HepG2 (cell line): ENCODE measurements around the gene CHRNB2. TPM values are rescaled to one million over a fixed set of nuclear protein-coding genes. Genes with fewer than 3 reads are reported as not detected.

ENCODE experiments used
- CREM ChIP-seq, 2 experiments: sonication (generic) in 1 of 2; formaldehyde crosslinking in 1 of 2; IDR thresholded peaks; 2 replicates each; pipeline versions ENCODE4 v1.4.0 to v1.6.1; 2016 to 2020; ENCODE audit warnings: antibody characterized with exemption in 1 of 2, mild to moderate bottlenecking in 1 of 2, missing genetic modification reagents in 1 of 2
- FLYWCH1 ChIP-seq: sonication (generic); formaldehyde crosslinking; IDR thresholded peaks from 2 replicates; pipeline ENCODE4 v1.8.1; 2023; ENCODE audit warnings: mild to moderate bottlenecking, missing genetic modification reagents
- KAT7 ChIP-seq: IDR thresholded peaks from 2 replicates; pipeline ENCODE4 v1.6.1; 2018; ENCODE audit warnings: borderline replicate concordance, missing compliant biosample characterization
- KLF11 ChIP-seq: IDR thresholded peaks from 2 replicates; pipeline ENCODE4 v1.6.1; 2016; ENCODE audit warnings: missing compliant biosample characterization
- RFXAP ChIP-seq: sonication (generic); formaldehyde crosslinking; IDR thresholded peaks from 2 replicates; pipeline ENCODE4 v1.4.0; 2020; ENCODE audit warnings: missing genetic modification reagents, borderline replicate concordance
- RXRA ChIP-seq: sonication (generic); formaldehyde crosslinking; IDR thresholded peaks from 2 replicates; pipeline ENCODE4 v1.5.1; 2020; ENCODE audit warnings: missing genetic modification reagents
- RXRB ChIP-seq: IDR thresholded peaks from 2 replicates; pipeline ENCODE4 v1.6.1; 2016; ENCODE audit warnings: borderline replicate concordance, missing genetic modification reagents, missing compliant biosample characterization
- SALL1 ChIP-seq: sonication (generic); formaldehyde crosslinking; IDR thresholded peaks from 2 replicates; pipeline ENCODE4 v1.8.0; 2022; ENCODE audit warnings: mild to moderate bottlenecking, missing genetic modification reagents
- TBX2 ChIP-seq: sonication (generic); formaldehyde crosslinking; IDR thresholded peaks from 2 replicates; pipeline ENCODE4 v1.5.0; 2020; ENCODE audit warnings: missing genetic modification reagents, mild to moderate bottlenecking, borderline replicate concordance
- ZC3H13 ChIP-seq: sonication (generic); formaldehyde crosslinking; IDR thresholded peaks from 2 replicates; pipeline ENCODE4 v1.8.1; 2023; ENCODE audit warnings: mild to moderate bottlenecking, missing genetic modification reagents, moderate library complexity
- ZFP1 ChIP-seq: IDR thresholded peaks from 2 replicates; pipeline ENCODE4 v1.6.1; 2016
- ZNF558 ChIP-seq: sonication (generic); formaldehyde crosslinking; IDR thresholded peaks from 2 replicates; pipeline ENCODE4 v1.9.0; 2022; ENCODE audit warnings: mild to moderate bottlenecking, missing genetic modification reagents, borderline replicate concordance
- ZSCAN22 ChIP-seq: sonication (generic); formaldehyde crosslinking; IDR thresholded peaks from 2 replicates; pipeline ENCODE4 v1.4.0; 2020; ENCODE audit warnings: mild to moderate bottlenecking, missing genetic modification reagents
- ZSCAN9 ChIP-seq: IDR thresholded peaks from 2 replicates; pipeline ENCODE4 v1.6.1; 2016; ENCODE audit warnings: borderline replicate concordance
- polyA plus RNA-seq, 8 experiments: library from polyadenylated mRNA; depleted of rRNA in 3 of 8; stranded (reverse) in 7 of 8; unstranded in 1 of 8; fragments of >200 nt; fragmentation: Illumina TruSeq in 4 of 8; extraction: Trizol in 4 of 8; gene quantifications; 2 replicates each; pipeline versions ENCODE4 v1.2.1 to v1.2.3, GENCODE V29; 2011 to 2016; ENCODE audit warnings: low read depth in 4 of 8, missing spikeins in 1 of 8, mixed read lengths in 1 of 8; ENCODE audit not compliant: insufficient read depth in 1 of 8
- total RNA-seq, 5 experiments: library from RNA; depleted of rRNA; stranded (reverse); fragments of >200 nt; fragmentation: Illumina TruSeq; extraction: Trizol; gene quantifications; 2 replicates each; pipeline ENCODE4 v1.2.3, GENCODE V29; 2016; ENCODE audit warnings: low read depth in 1 of 5
- TF ChIP-seq, protein P1 (sequence below): sonication (generic); formaldehyde crosslinking; IDR thresholded peaks from 2 replicates; pipeline ENCODE4 v1.5.1; 2020; ENCODE audit warnings: mild to moderate bottlenecking, missing genetic modification reagents, moderate library complexity
- TF ChIP-seq, protein P2 (sequence below): sonication (generic); formaldehyde crosslinking; IDR thresholded peaks from 2 replicates; pipeline ENCODE4 v1.5.1; 2020; ENCODE audit warnings: missing genetic modification reagents, mild to moderate bottlenecking, borderline replicate concordance
- TF ChIP-seq, protein P3 (sequence below): sonication (generic); formaldehyde crosslinking; IDR thresholded peaks from 2 replicates; pipeline ENCODE4 v1.4.0; 2020; ENCODE audit warnings: mild to moderate bottlenecking, missing genetic modification reagents
- TF ChIP-seq, protein P4 (sequence below): IDR thresholded peaks from 2 replicates; pipeline ENCODE4 v1.6.1; 2016; ENCODE audit warnings: low read depth, control low read depth

Gene CHRNB2
- total and polyA plus RNA-seq, 2 of the 13 experiments (the other 11 are each of a cell fraction or from before 2014, with no cell fraction given) = 0.03 to 0.07 TPM

DNA sequence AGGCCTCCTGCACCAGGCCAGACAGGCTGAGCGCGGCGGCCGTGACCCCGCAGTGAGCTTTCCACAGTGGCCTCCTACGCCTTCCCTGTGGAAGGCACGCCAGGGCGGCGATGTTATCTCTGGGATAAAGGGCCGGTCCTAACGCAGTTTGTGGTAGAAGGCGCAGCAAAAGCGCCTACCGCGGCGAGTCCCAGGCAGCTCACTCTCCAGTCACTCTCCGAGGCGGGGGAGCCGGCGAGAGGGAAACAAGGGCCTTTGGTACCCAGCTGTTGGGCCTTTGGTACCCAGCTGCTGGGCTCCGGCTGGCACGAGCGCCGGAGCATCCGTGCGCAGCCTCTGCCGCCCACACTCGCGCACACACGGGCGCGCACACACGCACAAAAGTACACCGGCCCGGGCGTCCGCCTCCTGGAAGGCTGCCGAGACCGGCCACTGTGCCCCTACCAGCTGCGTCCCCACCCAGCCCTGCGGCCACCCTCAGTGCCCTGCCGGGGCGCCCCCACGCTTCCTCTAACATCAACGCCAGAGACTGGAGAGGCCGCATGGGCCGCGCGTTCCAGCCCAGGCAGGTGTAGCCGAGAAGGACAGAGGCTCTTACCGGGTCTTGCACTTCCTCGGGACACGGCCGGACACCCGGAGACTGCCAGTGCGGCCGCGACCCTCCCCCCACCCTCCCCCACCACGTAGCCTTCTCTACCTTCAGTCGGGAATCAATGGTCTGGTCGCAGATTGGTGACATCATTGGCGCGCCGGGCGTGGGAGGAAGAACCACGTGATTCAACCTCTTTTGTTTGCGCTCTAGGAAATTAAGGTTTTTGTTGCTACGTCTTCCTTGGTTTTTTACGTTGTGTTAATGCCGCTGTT, 59.9 kb downstream of the CHRNB2 start (continued):
- TF ChIP-seq, protein P1, sequence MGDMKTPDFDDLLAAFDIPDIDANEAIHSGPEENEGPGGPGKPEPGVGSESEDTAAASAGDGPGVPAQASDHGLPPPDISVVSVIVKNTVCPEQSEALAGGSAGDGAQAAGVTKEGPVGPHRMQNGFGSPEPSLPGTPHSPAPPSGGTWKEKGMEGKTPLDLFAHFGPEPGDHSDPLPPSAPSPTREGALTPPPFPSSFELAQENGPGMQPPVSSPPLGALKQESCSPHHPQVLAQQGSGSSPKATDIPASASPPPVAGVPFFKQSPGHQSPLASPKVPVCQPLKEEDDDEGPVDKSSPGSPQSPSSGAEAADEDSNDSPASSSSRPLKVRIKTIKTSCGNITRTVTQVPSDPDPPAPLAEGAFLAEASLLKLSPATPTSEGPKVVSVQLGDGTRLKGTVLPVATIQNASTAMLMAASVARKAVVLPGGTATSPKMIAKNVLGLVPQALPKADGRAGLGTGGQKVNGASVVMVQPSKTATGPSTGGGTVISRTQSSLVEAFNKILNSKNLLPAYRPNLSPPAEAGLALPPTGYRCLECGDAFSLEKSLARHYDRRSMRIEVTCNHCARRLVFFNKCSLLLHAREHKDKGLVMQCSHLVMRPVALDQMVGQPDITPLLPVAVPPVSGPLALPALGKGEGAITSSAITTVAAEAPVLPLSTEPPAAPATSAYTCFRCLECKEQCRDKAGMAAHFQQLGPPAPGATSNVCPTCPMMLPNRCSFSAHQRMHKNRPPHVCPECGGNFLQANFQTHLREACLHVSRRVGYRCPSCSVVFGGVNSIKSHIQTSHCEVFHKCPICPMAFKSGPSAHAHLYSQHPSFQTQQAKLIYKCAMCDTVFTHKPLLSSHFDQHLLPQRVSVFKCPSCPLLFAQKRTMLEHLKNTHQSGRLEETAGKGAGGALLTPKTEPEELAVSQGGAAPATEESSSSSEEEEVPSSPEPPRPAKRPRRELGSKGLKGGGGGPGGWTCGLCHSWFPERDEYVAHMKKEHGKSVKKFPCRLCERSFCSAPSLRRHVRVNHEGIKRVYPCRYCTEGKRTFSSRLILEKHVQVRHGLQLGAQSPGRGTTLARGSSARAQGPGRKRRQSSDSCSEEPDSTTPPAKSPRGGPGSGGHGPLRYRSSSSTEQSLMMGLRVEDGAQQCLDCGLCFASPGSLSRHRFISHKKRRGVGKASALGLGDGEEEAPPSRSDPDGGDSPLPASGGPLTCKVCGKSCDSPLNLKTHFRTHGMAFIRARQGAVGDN (CRISPR knock-in tag) = peak; percentile 79
- TF ChIP-seq FLYWCH1 (CRISPR knock-in tag) (no peak), ZFP1 (CRISPR knock-in tag) (0 out of 2 replicates have a peak, but pooled peaks have one; percentile 26), KAT7 (CRISPR knock-in tag) (peak; percentile 60; the same call in 1 of the 2 replicates), ZSCAN22 (peak; percentile 52; the same call in 1 of the 2 replicates), CREM (IDR thresholded peaks at IDR 0.05) (peak; percentile 98), CREM (CRISPR knock-in tag; IDR thresholded peaks at IDR 0.05) (peak; percentile 87), SALL1 (CRISPR knock-in tag) (peak; percentile 30), ZNF558 (CRISPR knock-in tag) (peak; percentile 74; the same call in 1 of the 2 replicates), KLF11 (CRISPR knock-in tag) (peak; percentile 53; the same call in 1 of the 2 replicates), RFXAP (CRISPR knock-in tag) (no peak), ZC3H13 (CRISPR knock-in tag) (no peak), RXRA (CRISPR knock-in tag) (peak; percentile 55), ZSCAN9 (CRISPR knock-in tag) (peak; percentile 32), RXRB (CRISPR knock-in tag) (no peak; the same call in none of the 2 replicates), TBX2 (CRISPR knock-in tag) (peak; percentile 52; the same call in 1 of the 2 replicates)
- TF ChIP-seq, protein P2, sequence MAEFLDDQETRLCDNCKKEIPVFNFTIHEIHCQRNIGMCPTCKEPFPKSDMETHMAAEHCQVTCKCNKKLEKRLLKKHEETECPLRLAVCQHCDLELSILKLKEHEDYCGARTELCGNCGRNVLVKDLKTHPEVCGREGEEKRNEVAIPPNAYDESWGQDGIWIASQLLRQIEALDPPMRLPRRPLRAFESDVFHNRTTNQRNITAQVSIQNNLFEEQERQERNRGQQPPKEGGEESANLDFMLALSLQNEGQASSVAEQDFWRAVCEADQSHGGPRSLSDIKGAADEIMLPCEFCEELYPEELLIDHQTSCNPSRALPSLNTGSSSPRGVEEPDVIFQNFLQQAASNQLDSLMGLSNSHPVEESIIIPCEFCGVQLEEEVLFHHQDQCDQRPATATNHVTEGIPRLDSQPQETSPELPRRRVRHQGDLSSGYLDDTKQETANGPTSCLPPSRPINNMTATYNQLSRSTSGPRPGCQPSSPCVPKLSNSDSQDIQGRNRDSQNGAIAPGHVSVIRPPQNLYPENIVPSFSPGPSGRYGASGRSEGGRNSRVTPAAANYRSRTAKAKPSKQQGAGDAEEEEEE (CRISPR knock-in tag) = no peak
- TF ChIP-seq, protein P3, sequence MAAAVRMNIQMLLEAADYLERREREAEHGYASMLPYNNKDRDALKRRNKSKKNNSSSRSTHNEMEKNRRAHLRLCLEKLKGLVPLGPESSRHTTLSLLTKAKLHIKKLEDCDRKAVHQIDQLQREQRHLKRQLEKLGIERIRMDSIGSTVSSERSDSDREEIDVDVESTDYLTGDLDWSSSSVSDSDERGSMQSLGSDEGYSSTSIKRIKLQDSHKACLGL (CRISPR knock-in tag) = peak; percentile 47; the same call in 1 of the 2 replicates
- TF ChIP-seq, protein P4, sequence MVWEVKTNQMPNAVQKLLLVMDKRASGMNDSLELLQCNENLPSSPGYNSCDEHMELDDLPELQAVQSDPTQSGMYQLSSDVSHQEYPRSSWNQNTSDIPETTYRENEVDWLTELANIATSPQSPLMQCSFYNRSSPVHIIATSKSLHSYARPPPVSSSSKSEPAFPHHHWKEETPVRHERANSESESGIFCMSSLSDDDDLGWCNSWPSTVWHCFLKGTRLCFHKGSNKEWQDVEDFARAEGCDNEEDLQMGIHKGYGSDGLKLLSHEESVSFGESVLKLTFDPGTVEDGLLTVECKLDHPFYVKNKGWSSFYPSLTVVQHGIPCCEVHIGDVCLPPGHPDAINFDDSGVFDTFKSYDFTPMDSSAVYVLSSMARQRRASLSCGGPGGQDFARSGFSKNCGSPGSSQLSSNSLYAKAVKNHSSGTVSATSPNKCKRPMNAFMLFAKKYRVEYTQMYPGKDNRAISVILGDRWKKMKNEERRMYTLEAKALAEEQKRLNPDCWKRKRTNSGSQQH (CRISPR knock-in tag) = peak; percentile 81; the same call in 1 of the 2 replicates
